ENCODE measurements around the gene PRKCI. TPM values are rescaled to one million over a fixed set of nuclear protein-coding genes. Genes with fewer than 3 reads are reported as not detected.
"Not testable (repeated sequence)": the region's sequence is repeated elsewhere in the genome, so short reads cannot be mapped to it uniquely, and the experiment has no call there.

PRKCI gene
- 95.8 TPM for total RNA-seq

DNA sequence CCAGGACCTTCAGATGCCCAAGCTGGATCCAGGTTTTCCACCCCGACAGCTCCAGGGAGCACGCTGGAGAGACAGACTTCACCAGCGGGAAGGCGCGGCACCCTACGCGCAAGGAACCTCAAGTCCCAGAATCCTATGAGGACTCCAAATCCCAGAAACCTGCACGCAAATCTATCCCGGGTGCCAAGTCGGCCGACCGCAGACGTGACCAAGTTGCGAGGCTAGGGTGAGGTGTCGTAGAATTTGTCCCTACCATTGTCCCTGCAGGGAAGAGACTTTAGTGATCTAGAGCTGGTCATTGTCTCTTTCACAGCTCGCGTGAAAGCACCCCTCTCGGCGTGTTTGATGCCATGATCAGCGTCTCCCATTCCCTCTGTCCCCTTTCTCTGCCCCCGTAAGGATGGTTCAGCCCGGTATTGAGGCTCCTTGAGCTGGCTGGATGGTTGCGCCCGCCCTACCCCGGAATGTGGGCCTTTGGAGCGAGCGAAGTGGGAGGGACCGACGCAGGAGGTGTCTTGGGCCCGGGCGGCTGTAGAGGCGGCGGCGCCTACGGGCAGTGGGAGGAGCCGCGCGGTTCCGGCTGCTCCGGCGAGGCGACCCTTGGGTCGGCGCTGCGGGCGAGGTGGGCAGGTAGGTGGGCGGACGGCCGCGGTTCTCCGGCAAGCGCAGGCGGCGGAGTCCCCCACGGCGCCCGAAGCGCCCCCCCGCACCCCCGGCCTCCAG lies at the start of gene PRKCI:
Gene PRKCI, plus strand, starts transcription at position 501 of the 723 bp plus-strand sequence. CDS start 246 bp downstream, outside the sequence.
- DNase-seq (ENCODE audit: low spot score in 2 of 2) (peak; percentile 89 to 91), FAIRE-seq (no peak)

- FAIRE-seq (no peak), DNase-seq (ENCODE audit: low spot score in 2 of 2) (no peak)
These were observed 43.6 kb upstream of the PRKCI start for GRCh38 chr3:170178651-170179050.

DNA sequence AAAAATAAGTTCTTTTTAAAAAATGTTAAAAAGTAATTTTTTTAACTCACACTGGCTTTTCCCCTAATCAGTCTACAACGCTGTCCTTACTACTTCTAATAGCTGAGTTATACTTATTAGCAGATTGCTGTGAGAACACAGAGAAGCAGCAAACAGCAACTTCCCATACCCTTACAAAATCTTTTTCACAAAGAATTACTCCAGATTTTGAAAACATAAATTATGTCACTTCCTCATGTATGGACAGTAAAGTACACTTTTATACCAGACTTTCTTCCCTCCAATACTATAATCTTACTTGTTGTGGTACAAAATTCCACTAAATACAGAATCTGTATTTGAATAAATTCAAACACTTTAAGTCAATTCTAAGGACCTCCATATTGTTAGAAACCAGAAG lies 42.8 kb upstream of the PRKCI start:
- DNase-seq (ENCODE audit: low spot score in 2 of 2) = no peak
- FAIRE-seq = no peak

DNA sequence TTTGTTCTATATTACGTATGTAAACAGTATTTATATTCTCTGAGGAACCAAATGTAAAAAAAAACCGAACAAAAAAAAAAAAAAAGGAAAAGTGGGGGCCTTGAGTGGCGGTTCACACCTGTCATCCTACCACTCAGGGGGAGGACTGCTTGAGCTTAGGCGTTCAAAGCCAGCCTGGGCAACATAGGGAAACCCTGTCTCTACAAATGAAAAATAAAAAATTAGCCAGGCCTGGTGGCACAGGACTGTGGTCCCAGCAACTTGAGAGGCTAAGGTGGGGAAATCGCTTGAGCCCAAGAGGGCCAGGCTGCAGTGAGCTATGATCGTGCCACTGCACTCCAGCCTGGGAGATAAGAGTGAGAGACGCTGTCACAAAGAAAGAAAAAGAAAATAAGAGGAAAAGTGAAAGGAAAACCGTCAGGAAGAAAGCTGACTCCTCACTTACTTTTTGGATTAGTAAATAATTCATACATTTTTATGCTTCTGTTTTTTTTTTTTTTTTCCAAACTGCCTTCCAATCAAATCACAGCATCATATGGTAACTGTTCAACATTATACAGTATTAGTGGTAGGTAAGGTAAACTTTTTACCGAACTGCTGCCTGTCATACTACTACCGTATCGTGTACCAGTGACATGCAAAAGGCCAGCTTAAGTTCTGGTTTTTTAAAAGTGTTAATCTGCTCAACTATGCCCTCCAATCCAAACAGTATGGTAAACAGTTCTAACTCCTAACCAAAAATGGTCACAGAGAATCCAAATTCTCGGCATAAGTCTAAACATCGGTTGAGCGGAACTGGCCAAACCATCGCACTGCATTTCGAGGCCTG lies 41.9 kb upstream of the PRKCI start:
- no peak for FAIRE-seq
- peak in 1 of 2 donors; percentile 20 for DNase-seq (ENCODE audit: low spot score in 2 of 2)

DNA sequence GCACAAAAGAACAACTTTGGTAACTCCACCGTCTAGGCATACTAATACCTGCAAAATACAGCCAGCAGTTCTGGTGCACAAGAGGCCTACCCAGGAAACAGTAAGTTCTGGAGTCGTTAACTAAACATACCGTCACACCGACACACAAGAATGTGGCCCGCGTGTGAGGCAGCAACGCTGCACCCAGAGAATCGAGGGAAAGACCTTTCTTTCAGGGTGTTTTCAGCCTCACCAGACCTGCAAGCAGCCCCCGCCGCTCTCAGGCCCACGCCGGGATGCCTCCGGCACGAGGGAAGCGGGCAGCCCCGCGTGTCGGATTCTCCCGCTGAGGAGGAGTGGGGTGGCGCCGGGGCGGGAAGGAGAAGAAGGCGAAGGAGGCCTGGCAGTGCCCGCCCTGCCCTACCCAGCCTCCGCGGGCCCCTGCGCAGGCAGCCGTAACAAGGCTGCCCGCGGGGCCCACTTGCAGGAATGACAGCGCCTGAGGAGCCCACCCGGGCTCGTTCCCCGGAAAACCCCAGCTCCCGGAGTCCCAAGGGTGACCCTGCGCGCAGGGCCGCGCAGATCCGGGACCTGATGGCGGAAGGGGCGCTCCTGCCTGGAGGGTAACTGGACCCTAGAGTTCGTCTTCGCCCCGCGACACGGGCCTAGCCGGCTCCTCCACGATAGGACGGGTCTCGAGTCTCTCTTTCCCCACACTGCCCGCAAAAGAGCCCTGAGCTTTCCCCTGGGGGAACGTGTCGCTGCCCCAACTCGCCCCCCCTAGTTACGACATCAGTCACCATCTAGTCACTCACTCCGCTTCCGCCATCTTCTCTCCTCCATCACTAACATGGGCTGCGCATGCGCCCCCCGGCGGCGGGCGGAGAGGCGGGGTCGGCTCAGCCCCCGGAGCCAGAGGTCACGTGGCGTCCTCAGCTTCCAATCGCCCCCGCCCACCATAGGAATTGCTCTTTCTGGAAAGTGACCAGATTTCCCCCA lies 41.0 kb upstream of the PRKCI start, which contains the start of gene PHC3:
Gene PHC3, minus strand, starts transcription at position 826 of the 978 bp plus-strand sequence. Its CDS starts 18 bp downstream, at position 808.
- no peak for FAIRE-seq
- peak; percentile 92 to 95 for DNase-seq (ENCODE audit: low spot score in 2 of 2)

GRCh38 chr3:170189398-170190256 lies 32.6 kb upstream of the PRKCI start:
- DNase-seq (ENCODE audit: low spot score in 2 of 2) (no peak), FAIRE-seq (no peak)

DNA sequence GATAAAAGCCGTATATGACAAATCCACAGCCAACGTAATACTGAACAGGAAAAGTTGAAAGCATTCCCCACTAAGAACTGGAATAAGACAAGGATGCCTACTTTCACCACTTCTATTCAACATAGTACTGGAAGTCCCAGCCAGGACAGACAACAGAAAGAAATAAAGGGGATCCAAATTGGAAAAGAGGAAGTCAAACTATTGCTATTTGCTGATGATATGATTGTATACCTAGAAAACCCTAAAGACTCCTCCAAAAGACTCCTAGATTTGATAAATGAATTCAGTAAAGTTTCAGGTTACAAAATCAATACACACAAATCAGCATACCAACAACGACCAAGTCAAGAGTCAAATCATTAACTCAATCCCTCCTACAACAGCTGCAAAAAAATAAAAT lies 26.5 kb upstream of the PRKCI start:
- FAIRE-seq; DNase-seq (ENCODE audit: low spot score in 2 of 2): not testable (repeated sequence)

GRCh38 chr3:170196833-170197232 lies 25.4 kb upstream of the PRKCI start:
- DNase-seq (ENCODE audit: low spot score in 2 of 2) (no peak), FAIRE-seq (no peak)

DNA sequence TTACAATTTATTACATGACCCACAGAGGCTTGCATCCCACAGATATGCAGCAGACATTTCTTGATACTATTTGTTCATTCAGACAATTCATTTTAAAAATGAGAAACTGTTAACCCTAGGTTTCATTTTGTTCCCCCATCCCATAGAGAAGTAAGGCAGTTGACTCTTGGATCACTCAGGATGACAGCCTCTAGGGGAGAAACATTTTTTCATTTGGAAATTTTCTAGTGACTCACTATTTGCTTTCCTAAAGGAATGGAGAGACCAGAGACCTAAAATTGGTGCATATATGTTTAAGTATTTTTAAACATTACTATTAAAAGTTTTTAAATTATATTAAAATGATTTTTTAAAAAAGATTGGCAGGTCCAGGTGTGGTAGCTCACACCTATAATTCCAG lies 21.2 kb upstream of the PRKCI start:
- no peak for DNase-seq (ENCODE audit: low spot score in 2 of 2)
- FAIRE-seq = no peak

GRCh38 chr3:170201527-170201926 lies 20.7 kb upstream of the PRKCI start:
- DNase-seq (ENCODE audit: low spot score in 2 of 2) = no peak
- no peak for FAIRE-seq

- DNase-seq (ENCODE audit: low spot score in 2 of 2) (no peak), FAIRE-seq (no peak)
These were observed 18.8 kb upstream of the PRKCI start for GRCh38 chr3:170203457-170203856.

GRCh38 chr3:170204023-170204472 lies 18.2 kb upstream of the PRKCI start:
- DNase-seq (ENCODE audit: low spot score in 2 of 2) (no peak), FAIRE-seq (no peak)

- DNase-seq (ENCODE audit: low spot score in 2 of 2) (no peak), FAIRE-seq (no peak)
These were observed 17.7 kb upstream of the PRKCI start for GRCh38 chr3:170204509-170204908.

GRCh38 chr3:170205302-170205701 lies 16.9 kb upstream of the PRKCI start:
- FAIRE-seq (no peak), DNase-seq (ENCODE audit: low spot score in 2 of 2) (no peak)

DNA sequence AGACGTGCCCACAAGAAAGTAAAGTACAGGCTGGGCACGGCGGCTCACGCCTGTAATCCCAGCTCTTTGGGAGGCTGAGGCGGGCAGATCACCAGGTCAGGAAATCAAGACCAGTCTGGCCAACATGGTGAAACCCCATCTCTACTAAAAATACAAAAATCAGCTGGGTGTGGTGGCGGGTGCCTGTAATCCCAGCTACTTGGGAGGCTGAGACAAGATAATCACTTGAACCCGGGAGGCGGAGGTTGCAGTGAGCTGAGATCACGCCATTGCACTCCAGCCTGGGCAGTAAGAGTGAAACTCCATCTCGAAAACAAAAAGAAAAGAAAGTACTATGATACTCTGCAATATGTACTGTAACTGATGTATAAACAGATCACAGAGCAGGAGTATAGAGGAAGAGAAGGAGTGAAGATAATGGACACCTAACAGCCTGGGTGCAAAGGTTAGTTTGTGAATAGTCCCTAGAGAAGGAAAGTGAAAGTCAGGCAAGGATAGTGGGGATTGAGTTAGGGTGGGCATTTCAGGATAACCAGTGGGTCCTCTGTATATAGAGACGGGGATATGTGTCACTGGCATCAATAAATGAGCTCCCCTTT lies 16.0 kb upstream of the PRKCI start:
- not testable (repeated sequence) for DNase-seq (ENCODE audit: low spot score in 2 of 2); FAIRE-seq

GRCh38 chr3:170207717-170208116 lies 14.5 kb upstream of the PRKCI start:
- no peak for DNase-seq (ENCODE audit: low spot score in 2 of 2)
- no peak for FAIRE-seq

DNA sequence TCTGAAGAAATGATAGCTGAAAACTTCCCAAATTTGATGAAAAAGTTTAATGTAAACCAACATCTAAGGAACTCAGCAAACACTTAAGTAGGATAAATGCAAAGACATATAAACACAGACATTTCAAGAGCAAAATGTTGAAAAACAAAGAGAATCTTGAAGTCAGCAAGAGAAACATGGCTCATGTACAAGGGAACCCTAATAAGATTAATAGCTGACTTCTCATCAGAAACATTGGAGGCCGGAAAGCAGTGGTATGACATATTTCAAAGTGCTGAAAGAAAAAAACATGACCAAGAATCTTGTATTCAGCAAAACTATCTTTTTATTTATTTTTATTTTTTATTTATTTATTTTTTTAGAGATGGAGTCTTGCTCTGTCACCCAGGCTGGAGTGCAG lies 10.6 kb upstream of the PRKCI start:
- FAIRE-seq (no peak), DNase-seq (ENCODE audit: low spot score in 2 of 2) (no peak)

GRCh38 chr3:170219850-170220249 lies 2.4 kb upstream of the PRKCI start:
- DNase-seq (ENCODE audit: low spot score in 2 of 2) = no peak
- no peak for FAIRE-seq

GRCh38 chr3:170220871-170221270 lies 1.4 kb upstream of the PRKCI start:
- FAIRE-seq (no peak), DNase-seq (ENCODE audit: low spot score in 2 of 2) (no peak)
